HG02798 (cell line): ENCODE data around the gene GULP1.
"Not testable (repeated sequence)": the region's sequence is repeated elsewhere in the genome, so short reads cannot be mapped to it uniquely, and the experiment has no call there.

Experiments used
- ATAC-seq: cut with Tn5 transposase; IDR thresholded peaks from one replicate; pipeline ENCODE4 v1.9.1; 2021; ENCODE audit warnings: mild to moderate bottlenecking; ENCODE audit not compliant: unreplicated experiment, poor library complexity

The GULP1 gene

DNA sequence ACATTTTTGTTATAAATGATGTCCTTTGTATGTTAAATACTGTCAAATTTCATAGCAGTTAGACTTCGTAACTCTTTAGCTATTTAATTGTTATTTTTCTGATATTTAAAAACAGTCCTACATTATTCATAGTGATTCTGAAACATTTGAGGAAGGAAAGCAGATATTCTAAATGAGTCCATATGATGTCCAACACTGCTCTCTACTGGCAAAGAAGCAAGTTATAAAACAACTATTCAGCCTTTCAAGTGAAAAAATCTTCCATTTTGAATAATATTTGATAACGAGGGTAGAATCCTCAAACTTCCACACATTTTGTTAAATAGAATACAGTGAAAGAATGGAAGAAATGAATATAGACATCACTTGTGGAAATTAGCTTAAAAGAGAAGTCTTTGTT lies 220.8 kb downstream of the GULP1 start:
- peak; percentile 60 for ATAC-seq

DNA sequence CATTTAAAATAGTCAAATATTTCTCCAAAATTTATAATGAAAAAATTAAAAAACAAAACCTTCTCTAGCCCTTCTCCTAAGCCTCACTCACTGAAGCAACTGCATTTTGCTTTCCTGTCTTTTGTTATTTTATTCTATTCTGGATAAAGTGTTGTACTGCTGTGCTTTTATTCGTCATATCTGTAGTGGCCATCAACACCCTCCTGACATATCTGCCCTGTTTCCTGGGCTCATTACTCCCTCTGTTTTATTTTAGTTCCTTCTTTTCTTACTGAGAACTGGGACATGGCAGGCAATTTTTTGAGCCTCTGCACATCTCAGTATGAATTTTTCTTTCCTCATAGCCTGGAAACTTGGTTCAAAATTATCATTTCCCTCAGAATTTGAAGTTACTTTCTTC lies 224.2 kb downstream of the GULP1 start:
- no peak for ATAC-seq

DNA sequence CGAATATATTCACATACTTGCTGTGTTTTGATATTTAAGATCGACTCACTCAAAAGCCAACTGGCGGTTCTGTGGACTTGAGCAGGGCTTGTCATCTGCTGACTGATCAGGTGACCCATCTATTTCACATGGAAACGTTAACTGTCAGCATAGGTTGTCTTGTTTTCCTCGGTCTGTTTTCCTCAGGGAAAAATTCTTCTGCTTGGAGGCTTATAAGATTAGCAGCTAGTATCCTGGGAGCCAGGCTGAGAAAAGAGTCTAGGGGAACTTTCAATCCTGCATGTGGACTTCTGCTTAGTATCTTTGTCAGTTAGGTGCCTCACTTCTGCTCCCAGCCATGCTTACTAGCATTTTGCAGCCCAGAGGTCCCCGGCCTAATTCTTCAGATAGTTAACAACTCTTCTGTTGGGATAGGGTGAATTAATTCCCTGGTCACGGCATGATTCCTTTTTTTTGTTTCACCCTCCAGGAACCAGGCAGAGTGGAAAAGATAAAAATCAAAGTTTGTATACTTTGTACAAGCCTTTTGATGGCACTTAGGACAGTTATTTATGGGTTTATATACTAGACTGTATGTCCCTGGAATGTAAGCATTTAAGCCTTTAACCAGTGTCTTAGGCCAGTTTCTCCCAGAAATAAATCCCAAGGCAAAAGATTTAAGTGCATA lies 226.0 kb downstream of the GULP1 start:
- ATAC-seq: no peak

DNA sequence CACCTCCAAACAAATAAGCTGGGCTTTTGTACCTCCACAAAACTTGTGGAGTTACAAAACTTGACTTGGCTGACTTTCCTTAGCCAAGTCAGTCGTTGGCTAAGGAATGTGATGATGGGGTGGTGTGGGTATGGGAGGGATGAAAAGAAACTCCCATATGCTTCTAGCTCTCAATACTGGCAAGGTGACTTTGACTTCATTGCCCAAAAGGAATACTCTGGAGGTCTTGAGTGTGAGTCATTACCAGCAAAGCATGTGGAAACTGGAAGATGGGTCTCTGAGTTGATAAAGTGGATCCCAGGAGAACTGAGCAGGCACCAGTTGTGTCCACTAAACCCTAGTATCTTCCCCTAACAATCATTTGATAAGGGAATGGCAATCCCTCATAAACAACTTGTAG lies 226.7 kb downstream of the GULP1 start:
- ATAC-seq: no peak

DNA sequence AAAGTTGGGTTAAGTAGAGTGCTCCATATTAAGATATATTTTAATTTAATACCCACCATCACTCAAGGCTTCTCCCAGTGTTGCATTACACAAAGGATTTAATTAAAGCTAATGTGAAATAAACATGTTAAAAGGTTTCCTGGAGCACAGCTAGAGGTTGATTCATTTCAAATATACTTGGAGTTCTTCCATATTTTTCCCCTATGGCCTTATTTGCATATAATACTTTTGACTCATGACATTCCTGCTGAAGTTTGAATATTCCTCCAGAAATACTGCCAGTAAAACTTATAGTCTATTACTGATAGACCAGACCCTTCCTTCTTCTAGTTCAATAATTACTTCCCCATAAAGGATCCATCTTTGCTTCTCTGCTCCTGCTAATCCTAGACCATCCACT lies 227.5 kb downstream of the GULP1 start:
- ATAC-seq: no peak

DNA sequence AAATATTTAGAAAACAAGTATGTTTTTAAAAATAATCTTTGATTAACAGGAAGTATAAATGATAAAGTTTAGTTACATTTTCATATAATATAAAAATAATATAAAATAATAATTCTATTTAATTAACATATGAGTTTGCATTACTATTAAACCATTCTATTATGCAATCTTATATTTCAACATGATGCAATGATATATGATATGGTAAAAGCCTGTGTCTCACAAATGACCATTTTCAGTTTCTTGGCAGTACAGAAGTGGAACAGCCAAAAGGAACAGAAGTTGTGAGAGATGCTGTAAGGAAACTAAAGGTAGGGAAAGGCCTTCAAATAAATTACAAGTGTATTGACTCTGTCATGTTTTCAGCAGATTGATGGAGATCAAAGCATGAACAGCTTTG lies 230.8 kb downstream of the GULP1 start:
- no peak for ATAC-seq

DNA sequence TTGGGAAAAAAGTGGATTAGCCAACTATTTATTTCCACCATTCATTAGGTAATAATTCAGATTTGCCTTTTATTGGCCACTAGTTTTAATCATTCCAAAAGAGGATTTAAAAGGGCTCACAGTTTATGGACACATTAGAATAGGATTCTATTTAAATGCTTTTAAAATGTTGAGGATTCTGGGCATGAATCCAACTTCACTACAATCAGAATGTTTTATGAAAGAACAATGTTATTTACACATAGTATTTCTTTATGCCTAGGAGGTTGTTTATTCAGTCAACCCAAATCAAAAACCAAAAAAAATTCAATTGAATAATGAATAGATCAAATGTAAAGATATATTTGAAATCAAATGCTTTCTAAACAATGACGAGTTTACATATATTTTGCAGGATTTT lies 232.2 kb downstream of the GULP1 start:
- ATAC-seq: no peak

DNA sequence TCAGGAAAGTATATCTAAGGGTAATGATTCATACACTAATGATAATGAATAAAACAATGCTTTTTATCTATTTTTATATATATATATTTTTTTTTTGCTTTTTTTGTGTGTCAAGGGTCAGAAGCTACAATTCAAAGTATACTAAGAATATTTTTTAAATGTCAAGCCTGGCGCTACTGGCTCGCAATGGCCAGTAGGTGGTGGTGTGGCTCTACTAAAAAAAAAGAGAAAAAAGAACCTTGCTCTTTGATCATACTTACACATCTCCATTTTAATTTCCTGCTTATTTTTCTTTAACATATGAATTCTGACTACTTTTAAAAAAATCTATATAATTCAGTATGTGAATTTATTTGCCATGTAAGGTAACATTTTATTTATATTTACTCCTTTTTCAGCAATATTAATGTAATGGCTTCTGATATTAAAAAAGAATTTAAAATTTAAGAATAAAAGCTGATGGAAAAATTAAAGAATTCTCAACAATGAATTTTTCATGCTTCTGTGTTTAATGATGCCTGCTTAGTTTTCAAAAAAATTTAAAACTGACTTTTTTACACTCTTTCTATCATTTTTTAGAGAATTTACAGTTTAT lies 232.9 kb downstream of the GULP1 start:
- peak; percentile 73 for ATAC-seq

DNA sequence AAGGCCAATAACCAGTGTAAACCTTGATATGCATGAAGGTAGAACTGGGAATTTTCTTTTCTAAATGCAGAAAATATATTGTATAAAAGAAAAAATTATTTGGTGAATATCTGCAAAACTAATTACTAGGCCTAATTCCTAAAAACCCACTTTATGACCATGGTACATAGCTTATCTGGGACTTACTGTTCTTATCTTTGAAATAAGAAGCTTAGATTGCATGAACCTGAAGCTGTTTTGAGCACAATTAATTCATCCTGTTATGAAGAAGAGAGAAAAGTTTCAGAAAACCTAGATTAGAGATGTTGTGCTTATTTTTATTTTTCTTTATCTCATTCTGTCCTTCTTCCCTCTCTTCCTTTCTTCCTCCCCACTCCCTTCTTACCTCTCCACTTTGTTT lies 235.0 kb downstream of the GULP1 start:
- ATAC-seq: no peak

DNA sequence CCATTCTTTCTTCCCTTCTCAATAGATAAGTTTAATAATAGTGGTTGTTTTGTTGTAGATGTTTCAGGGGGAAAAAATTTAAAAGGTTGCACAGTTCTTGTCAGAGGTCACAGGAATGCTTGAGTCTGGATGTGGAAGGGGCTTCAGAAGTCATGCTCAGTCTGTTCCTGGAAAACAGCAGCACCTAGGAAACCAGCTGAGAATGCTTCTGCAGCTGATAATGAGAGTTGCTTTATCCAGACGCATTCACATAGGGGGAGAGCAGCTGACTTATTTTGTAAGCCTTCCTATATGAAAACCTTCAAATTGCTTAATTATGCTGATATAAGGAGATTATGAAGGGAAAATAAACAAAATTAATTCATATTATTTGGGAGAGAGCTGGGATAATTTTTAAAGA lies 235.5 kb downstream of the GULP1 start:
- no peak for ATAC-seq

DNA sequence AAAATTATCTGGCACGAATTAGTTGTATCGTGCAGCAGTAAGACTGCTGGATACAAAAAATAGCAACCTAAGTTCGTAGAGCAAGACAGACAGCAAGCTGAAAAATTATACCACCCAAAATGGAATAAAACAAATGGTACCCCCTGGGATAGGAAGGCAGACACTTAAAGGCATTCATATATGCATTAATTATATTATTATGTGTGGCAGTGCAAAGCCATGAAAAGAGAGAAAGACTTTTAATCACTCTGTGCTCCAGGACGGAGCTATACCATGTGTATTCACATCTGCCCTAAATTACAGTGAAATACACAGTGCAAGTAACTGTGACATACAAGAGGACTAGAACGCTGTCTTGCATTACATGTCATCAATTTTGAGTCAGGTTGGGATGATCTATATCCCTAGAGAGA lies 235.9 kb downstream of the GULP1 start:
- no peak for ATAC-seq

DNA sequence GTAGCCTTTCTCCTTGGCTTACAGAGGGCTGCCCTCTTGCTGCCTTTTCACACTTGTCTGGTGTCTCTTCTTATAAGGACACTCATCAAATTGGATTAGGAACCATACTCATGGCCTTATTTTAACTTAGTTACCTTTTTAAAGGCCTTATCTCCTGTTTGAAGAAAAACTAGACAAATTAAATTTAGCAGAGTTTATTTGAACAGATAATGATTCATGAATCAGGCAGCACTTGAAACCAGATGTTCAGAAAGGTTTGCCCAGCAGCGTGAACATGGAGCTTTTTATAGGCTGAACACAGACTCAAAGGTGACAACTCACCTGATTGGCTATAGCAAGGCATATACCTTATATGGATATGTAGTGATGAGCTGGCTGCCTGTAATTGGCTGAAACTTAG lies 238.0 kb downstream of the GULP1 start:
- no peak for ATAC-seq

DNA sequence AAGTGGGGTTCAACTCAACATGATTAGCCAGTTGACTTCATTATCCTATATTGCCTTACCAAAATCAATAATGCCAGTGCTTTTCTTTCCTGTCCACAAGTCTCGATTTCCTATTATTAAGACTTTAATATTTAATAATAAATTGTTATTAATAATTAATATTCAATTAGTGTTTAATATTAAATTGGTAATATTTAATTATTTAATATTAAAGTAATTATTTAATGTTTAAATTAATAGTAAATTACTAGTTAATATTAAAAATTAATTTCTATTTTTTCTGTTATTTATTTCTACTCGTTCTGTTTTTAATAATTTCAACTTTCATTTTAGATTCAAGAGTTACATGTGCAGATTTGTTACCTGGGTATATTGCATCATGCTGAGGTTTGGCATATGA lies 243.2 kb downstream of the GULP1 start:
- no peak for ATAC-seq

DNA sequence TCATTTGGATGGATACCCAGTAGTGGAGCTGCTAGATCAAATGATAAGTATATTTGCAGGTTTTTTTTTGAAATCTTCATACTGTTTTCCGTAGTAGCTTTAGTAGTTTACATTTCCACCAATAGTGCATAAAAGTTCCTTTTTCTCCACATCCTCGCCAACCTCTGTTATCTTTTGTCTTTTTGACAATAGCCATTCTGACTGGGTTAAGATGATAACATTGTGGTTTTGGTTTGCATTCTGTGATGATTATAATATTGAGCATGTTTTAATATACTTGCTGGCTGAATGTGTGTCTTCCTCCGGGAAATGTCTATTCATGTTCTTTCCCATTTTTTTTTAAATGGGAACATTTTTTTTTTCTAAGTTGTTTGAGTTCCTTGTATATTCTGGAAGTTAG lies 260.0 kb downstream of the GULP1 start:
- no peak for ATAC-seq

DNA sequence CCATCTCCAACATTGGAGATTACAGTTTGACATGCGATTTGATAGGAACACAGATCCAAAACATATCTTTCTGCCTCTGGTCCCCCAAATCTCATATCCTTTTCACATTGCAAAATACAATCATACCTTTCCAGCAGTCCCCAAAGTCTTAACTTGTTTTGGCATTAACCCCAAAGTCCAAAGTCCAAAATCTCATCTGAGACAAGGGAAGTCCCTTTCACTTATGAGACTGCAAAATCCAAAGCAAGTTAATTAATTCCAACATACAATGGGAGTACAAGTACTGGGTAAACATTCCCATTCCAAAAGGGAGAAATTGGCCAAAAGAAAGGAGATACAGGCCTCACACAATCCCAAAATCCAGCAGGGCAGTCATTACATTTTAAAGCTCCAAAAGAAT lies 265.4 kb downstream of the GULP1 start:
- ATAC-seq: no peak

DNA sequence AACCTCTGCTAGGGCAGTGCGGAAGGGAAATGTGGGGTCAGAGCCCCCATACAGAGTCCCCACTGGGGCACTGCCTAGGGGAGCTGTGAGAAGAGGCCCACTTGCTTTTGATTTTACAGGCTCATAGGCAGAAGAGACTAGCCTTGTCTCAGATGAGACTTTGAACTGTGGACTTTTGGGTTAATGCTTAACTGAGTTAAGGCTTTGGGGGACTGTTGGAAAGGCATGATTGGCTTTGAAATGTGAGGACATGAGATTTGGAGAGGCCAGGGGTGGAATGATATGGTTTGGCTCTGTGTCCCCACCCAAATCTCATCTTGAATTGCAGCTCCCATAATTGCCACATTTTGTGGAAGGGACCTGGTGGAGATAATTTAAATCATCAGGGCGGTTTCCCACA lies 267.8 kb downstream of the GULP1 start:
- not testable (repeated sequence) for ATAC-seq

DNA sequence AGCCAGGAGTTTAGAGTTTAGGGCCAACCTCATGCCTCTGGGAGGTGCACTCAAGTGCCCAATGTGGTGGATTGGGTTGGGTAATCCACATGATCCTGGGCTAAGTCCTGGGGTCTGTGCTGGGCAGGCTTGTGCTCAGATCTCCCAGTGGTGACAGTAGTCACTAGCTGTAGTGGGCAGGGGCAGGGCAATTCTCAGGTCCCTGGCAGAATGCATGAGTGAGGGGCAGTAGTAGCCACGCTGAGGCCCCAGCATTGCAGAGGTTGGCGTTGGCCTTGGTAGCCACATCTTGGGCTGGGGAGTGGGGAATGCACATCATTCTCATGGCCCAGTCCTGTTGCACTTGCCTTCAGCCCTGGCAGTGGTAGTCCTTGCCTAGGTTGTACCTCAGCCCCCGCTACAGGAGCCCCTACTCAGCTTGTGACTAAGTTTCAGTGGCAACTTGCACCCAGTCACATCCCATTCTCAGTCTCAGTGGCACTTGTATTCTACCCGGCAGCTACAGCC lies 269.9 kb downstream of the GULP1 start:
- ATAC-seq: no peak

DNA sequence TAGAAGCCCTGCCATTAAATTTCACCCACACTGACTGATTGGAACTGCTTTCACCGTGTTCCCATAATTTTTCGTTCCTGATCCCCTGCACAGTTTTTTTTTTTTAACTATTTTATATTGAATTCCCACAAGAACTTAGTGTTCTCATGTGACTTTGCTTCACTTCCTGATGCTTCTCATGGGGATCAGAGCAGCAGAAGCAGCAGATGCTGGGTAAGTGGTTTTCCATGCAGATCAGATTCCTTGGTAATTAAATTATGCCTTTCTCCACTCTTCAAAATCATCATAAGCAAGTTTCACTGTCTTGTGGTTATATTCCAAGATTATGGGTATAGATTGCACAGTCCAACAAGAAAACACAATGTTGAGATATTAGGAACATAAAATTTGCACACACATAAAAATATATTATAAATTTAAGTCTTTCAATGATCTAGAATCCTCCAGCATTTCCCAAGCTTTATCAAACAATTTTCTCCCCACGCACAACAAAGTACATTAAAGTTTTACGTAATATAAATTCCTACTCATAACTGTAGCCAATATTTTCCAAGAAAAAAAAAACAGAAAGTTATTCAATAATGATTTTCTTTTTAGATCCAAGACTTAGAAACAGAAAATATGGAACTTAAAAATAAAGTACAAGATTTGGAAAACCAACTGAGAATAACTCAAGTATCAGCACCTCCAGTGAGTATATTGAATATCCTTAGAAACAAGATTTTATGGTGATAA lies 277.9 kb downstream of the GULP1 start:
- no peak for ATAC-seq

DNA sequence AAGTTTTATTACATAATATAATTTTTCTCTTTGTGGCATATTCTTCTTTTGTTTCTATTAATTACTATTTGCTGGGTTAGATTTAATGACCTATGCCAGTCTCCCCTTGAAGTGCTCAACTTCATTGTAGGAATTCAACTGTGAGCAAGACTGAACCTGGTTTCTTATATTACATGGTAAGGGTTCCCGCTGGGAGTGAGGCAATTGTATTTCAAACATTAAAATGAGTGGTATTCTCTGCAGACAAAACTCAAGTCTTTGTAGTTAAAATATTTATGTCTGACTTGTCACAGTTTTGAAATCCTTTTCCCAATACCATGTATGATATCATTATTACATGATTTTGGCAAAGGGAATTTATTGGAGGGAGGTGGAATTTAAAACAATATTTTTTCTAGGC lies 278.7 kb downstream of the GULP1 start:
- no peak for ATAC-seq

DNA sequence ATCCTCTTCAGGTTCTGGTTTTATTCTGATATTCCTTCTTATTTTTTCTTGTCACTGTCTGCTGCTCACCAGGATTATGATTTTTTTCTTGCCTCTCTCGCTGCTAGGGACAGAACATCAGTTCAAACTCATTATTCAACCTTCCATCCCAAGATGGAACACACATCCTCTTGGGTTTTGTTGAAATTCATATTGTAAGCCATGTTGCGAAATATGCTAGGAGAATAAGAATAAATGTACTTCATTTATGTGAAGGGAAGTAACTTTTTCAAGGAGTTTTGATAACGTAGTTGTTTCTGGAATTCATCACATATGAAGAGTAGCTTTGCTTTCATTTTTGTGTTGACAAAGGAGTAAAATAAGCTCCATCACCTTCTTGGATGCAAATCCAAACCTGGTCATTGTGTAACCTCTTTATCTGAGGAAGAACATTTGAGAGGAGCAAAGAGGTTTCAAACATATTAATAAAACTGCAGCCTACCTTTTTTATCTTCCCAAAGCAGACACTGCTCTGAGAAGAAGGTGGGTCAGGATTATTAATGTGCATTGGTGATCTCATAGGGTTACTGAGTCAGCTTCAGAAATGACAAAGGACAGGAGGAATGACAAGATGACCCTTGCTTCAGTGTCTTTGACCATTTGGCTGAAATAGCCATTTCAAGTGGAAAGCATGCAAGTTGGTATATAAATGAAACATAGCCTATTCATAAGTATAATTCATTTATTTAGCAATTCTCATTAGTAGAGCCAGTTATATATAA lies 280.0 kb downstream of the GULP1 start:
- ATAC-seq: no peak

DNA sequence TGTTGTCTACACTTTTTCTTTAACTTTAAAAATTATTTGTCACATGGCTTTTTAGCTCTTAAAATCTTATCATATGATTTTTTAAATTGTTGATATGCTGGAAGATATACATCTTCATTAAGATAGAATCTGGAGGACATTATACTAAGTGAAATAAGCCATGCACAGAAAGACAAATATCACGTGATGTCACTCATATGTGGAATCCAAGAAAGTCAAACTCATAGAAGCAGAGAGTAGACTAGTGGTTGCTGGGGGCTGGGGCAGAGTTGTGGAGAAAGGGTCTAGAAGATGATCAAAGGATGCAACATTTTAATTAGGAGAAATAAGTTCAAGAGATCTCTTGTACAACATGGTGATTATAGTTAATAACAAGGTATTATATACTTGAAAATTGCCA lies 280.9 kb downstream of the GULP1 start:
- ATAC-seq: no peak
